Measurements from ENCODE around the gene GLOD4.
"Not testable (repeated sequence)": the region's sequence is repeated elsewhere in the genome, so short reads cannot be mapped to it uniquely, and the experiment has no call there.

Gene GLOD4

GRCh38 chr17:751269-752001 is 30.6 kb downstream of the GLOD4 start:
- H2AFZ ChIP-seq (ENCODE audit: low read depth, low read length), result peak overlapping the region; percentile 29
- peaks cover 10% of the 10 kb centered on the region for H3K4me1 ChIP-seq (ENCODE audit: insufficient read depth, low read length)
- H3K9me3 ChIP-seq (ENCODE audit: low read length), result peaks cover 14% of the 10 kb centered on the region
- no peaks in the 10 kb centered on the region for H3K27me3 ChIP-seq (ENCODE audit: insufficient read depth, low read length)
- peaks cover 19% of the 10 kb centered on the region for H3K36me3 ChIP-seq (ENCODE audit: insufficient read depth, low read length)
- peak overlapping the region; percentile 64 for H3K4me3 ChIP-seq (ENCODE audit: low read length)

- H3K27me3 ChIP-seq (ENCODE audit: insufficient read depth, low read length), result no peaks in the 10 kb centered on the region
- H3K9me3 ChIP-seq (ENCODE audit: low read length), result peaks cover 14% of the 10 kb centered on the region
- no peak overlapping the region for H2AFZ ChIP-seq (ENCODE audit: low read depth, low read length)
- H3K4me3 ChIP-seq (ENCODE audit: low read length), result peak overlapping the region; percentile 64
- peaks cover 28% of the 10 kb centered on the region for H3K36me3 ChIP-seq (ENCODE audit: insufficient read depth, low read length)
- H3K4me1 ChIP-seq (ENCODE audit: insufficient read depth, low read length), result peaks cover 3% of the 10 kb centered on the region
Measured at GRCh38 chr17:750431-751037, 31.5 kb downstream of the GLOD4 start.

- H3K27me3 ChIP-seq (ENCODE audit: insufficient read depth, low read length); H3K4me3 ChIP-seq (ENCODE audit: low read length); H2AFZ ChIP-seq (ENCODE audit: low read depth, low read length); H3K4me1 ChIP-seq (ENCODE audit: insufficient read depth, low read length): not testable (repeated sequence)
- Histone ChIP-seq H3K9me3 (ENCODE audit: low read length) (peaks cover 14% of the 10 kb centered on the region), H3K36me3 (ENCODE audit: insufficient read depth, low read length) (peaks cover 38% of the 10 kb centered on the region)
Measured at GRCh38 chr17:749359-749758, 32.7 kb downstream of the GLOD4 start.

GRCh38 chr17:748604-749003 is 33.5 kb downstream of the GLOD4 start:
- H3K4me3 ChIP-seq (ENCODE audit: low read length); H2AFZ ChIP-seq (ENCODE audit: low read depth, low read length); H3K4me1 ChIP-seq (ENCODE audit: insufficient read depth, low read length); H3K27me3 ChIP-seq (ENCODE audit: insufficient read depth, low read length): not testable (repeated sequence)
- Histone ChIP-seq H3K9me3 (ENCODE audit: low read length) (peaks cover 14% of the 10 kb centered on the region), H3K36me3 (ENCODE audit: insufficient read depth, low read length) (peaks cover 46% of the 10 kb centered on the region)

- Histone ChIP-seq H2AFZ (ENCODE audit: low read depth, low read length) (no peak overlapping the region), H3K4me3 (ENCODE audit: low read length) (no peak overlapping the region), H3K4me1 (ENCODE audit: insufficient read depth, low read length) (peaks cover 3% of the 10 kb centered on the region), H3K36me3 (ENCODE audit: insufficient read depth, low read length) (peaks cover 62% of the 10 kb centered on the region), H3K9me3 (ENCODE audit: low read length) (peaks cover 14% of the 10 kb centered on the region), H3K27me3 (ENCODE audit: insufficient read depth, low read length) (no peaks in the 10 kb centered on the region)
Measured at GRCh38 chr17:746783-747629, 35.1 kb downstream of the GLOD4 start.

GRCh38 chr17:746181-746580 is 35.9 kb downstream of the GLOD4 start:
- H3K36me3 ChIP-seq (ENCODE audit: insufficient read depth, low read length), result peaks cover 70% of the 10 kb centered on the region
- no peak overlapping the region for H3K4me3 ChIP-seq (ENCODE audit: low read length)

GRCh38 chr17:745406-745805 is 36.7 kb downstream of the GLOD4 start:
- peaks cover 77% of the 10 kb centered on the region for H3K36me3 ChIP-seq (ENCODE audit: insufficient read depth, low read length)
- H3K4me1 ChIP-seq (ENCODE audit: insufficient read depth, low read length), result no peaks in the 10 kb centered on the region
- no peak overlapping the region for H2AFZ ChIP-seq (ENCODE audit: low read depth, low read length)
- peaks cover 14% of the 10 kb centered on the region for H3K9me3 ChIP-seq (ENCODE audit: low read length)
- no peak overlapping the region for H3K4me3 ChIP-seq (ENCODE audit: low read length)
- H3K27me3 ChIP-seq (ENCODE audit: insufficient read depth, low read length), result no peaks in the 10 kb centered on the region

More at GRCh38 chr17:746181-746580, 35.9 kb downstream of the GLOD4 start:
- H3K27me3 ChIP-seq (ENCODE audit: insufficient read depth, low read length), result no peaks in the 10 kb centered on the region
- peaks cover 14% of the 10 kb centered on the region for H3K9me3 ChIP-seq (ENCODE audit: low read length)
- H2AFZ ChIP-seq (ENCODE audit: low read depth, low read length), result no peak overlapping the region
- peaks cover 2% of the 10 kb centered on the region for H3K4me1 ChIP-seq (ENCODE audit: insufficient read depth, low read length)

- H3K27me3 ChIP-seq (ENCODE audit: insufficient read depth, low read length), result no peaks in the 10 kb centered on the region
- H3K9me3 ChIP-seq (ENCODE audit: low read length), result peaks cover 14% of the 10 kb centered on the region
- no peak overlapping the region for H3K4me3 ChIP-seq (ENCODE audit: low read length)
- no peak overlapping the region for H2AFZ ChIP-seq (ENCODE audit: low read depth, low read length)
- peaks cover 82% of the 10 kb centered on the region for H3K36me3 ChIP-seq (ENCODE audit: insufficient read depth, low read length)
- peaks cover 3% of the 10 kb centered on the region for H3K4me1 ChIP-seq (ENCODE audit: insufficient read depth, low read length)
Measured at GRCh38 chr17:744937-745336, 37.1 kb downstream of the GLOD4 start.

- H3K9me3 ChIP-seq (ENCODE audit: low read length), result peaks cover 6% of the 10 kb centered on the region
- no peak overlapping the region for H3K4me3 ChIP-seq (ENCODE audit: low read length)
- H2AFZ ChIP-seq (ENCODE audit: low read depth, low read length), result no peak overlapping the region
- peaks cover 84% of the 10 kb centered on the region for H3K36me3 ChIP-seq (ENCODE audit: insufficient read depth, low read length)
- H3K4me1 ChIP-seq (ENCODE audit: insufficient read depth, low read length), result peaks cover 3% of the 10 kb centered on the region
- no peaks in the 10 kb centered on the region for H3K27me3 ChIP-seq (ENCODE audit: insufficient read depth, low read length)
Measured at GRCh38 chr17:743139-743538, 38.9 kb downstream of the GLOD4 start.

- Histone ChIP-seq H2AFZ (ENCODE audit: low read depth, low read length) (no peak overlapping the region), H3K27me3 (ENCODE audit: insufficient read depth, low read length) (no peaks in the 10 kb centered on the region), H3K36me3 (ENCODE audit: insufficient read depth, low read length) (peaks cover 82% of the 10 kb centered on the region), H3K4me1 (ENCODE audit: insufficient read depth, low read length) (peaks cover 3% of the 10 kb centered on the region), H3K9me3 (ENCODE audit: low read length) (peaks cover 3% of the 10 kb centered on the region), H3K4me3 (ENCODE audit: low read length) (no peak overlapping the region)
Measured at GRCh38 chr17:742147-742793, 39.8 kb downstream of the GLOD4 start.

- no peak overlapping the region for H3K4me3 ChIP-seq (ENCODE audit: low read length)
- peaks cover 3% of the 10 kb centered on the region for H3K4me1 ChIP-seq (ENCODE audit: insufficient read depth, low read length)
- H3K36me3 ChIP-seq (ENCODE audit: insufficient read depth, low read length), result peaks cover 67% of the 10 kb centered on the region
- H2AFZ ChIP-seq (ENCODE audit: low read depth, low read length), result no peak overlapping the region
- no peaks in the 10 kb centered on the region for H3K27me3 ChIP-seq (ENCODE audit: insufficient read depth, low read length)
- no peaks in the 10 kb centered on the region for H3K9me3 ChIP-seq (ENCODE audit: low read length)
Measured at GRCh38 chr17:740240-741017, 41.7 kb downstream of the GLOD4 start.

GRCh38 chr17:737561-738113 is 44.4 kb downstream of the GLOD4 start:
- Histone ChIP-seq H3K4me1 (ENCODE audit: insufficient read depth, low read length) (peaks cover 14% of the 10 kb centered on the region), H3K4me3 (ENCODE audit: low read length) (no peak overlapping the region), H3K36me3 (ENCODE audit: insufficient read depth, low read length) (peaks cover 44% of the 10 kb centered on the region), H2AFZ (ENCODE audit: low read depth, low read length) (no peak overlapping the region), H3K27me3 (ENCODE audit: insufficient read depth, low read length) (no peaks in the 10 kb centered on the region), H3K9me3 (ENCODE audit: low read length) (no peaks in the 10 kb centered on the region)
